Tibial nerve (tissue), 3 donors: ENCODE data around the gene KHDRBS2.

Source experiments
- POLR2A ChIP-seq, 2 donors: fragments of 450-650 bp; IDR thresholded peaks; one replicate each; pipeline ENCODE4 v1.6.1; 2017; ENCODE audit warnings: antibody characterized with exemption in 2 of 2, mild to moderate bottlenecking in 2 of 2, moderate library complexity in 2 of 2
- TF ChIP-seq, protein P1 (sequence below), 5 experiments: fragments of 200-600 bp in 3 of 5; fragments of 450-650 bp in 2 of 5; sonication (generic) in 3 of 5; IDR thresholded peaks; one replicate each; pipeline ENCODE4 v1.5.1; 2016 to 2019; ENCODE audit warnings: antibody characterized with exemption in 5 of 5, mild to moderate bottlenecking in 3 of 5, moderate library complexity in 2 of 5

- TF ChIP-seq, protein P1, sequence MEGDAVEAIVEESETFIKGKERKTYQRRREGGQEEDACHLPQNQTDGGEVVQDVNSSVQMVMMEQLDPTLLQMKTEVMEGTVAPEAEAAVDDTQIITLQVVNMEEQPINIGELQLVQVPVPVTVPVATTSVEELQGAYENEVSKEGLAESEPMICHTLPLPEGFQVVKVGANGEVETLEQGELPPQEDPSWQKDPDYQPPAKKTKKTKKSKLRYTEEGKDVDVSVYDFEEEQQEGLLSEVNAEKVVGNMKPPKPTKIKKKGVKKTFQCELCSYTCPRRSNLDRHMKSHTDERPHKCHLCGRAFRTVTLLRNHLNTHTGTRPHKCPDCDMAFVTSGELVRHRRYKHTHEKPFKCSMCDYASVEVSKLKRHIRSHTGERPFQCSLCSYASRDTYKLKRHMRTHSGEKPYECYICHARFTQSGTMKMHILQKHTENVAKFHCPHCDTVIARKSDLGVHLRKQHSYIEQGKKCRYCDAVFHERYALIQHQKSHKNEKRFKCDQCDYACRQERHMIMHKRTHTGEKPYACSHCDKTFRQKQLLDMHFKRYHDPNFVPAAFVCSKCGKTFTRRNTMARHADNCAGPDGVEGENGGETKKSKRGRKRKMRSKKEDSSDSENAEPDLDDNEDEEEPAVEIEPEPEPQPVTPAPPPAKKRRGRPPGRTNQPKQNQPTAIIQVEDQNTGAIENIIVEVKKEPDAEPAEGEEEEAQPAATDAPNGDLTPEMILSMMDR (IDR thresholded peaks at IDR 0.05) = no peak
- no peak for TF ChIP-seq POLR2A (IDR thresholded peaks at IDR 0.05)
These were observed 243.6 kb downstream of the KHDRBS2 start for GRCh38 chr6:62042429-62042828.
